ENCODE measurements around the gene TRIM7. TPM values are rescaled to one million over a fixed set of nuclear protein-coding genes. Genes with fewer than 3 reads are reported as not detected.

TRIM7 gene
- total and polyA plus RNA-seq, 9 of the 15 experiments (the other 6 are each of a cell fraction or from before 2014, with no cell fraction given): 2.6 to 14.9 (median 8.9) TPM

- TF ChIP-seq FOSL1 (tag; conservative IDR thresholded peaks at IDR 0.05): no peak
- TF ChIP-seq WHSC1 (IDR thresholded peaks at IDR 0.05; ENCODE audit: low read length): no peak
- no peak for TF ChIP-seq ZNF592 (IDR thresholded peaks at IDR 0.05)
- TF ChIP-seq, protein P1, sequence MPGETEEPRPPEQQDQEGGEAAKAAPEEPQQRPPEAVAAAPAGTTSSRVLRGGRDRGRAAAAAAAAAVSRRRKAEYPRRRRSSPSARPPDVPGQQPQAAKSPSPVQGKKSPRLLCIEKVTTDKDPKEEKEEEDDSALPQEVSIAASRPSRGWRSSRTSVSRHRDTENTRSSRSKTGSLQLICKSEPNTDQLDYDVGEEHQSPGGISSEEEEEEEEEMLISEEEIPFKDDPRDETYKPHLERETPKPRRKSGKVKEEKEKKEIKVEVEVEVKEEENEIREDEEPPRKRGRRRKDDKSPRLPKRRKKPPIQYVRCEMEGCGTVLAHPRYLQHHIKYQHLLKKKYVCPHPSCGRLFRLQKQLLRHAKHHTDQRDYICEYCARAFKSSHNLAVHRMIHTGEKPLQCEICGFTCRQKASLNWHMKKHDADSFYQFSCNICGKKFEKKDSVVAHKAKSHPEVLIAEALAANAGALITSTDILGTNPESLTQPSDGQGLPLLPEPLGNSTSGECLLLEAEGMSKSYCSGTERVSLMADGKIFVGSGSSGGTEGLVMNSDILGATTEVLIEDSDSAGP (CRISPR knock-in tag; IDR thresholded peaks at IDR 0.05): no peak
- TF ChIP-seq, protein P2, sequence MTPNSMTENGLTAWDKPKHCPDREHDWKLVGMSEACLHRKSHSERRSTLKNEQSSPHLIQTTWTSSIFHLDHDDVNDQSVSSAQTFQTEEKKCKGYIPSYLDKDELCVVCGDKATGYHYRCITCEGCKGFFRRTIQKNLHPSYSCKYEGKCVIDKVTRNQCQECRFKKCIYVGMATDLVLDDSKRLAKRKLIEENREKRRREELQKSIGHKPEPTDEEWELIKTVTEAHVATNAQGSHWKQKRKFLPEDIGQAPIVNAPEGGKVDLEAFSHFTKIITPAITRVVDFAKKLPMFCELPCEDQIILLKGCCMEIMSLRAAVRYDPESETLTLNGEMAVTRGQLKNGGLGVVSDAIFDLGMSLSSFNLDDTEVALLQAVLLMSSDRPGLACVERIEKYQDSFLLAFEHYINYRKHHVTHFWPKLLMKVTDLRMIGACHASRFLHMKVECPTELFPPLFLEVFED (CRISPR knock-in tag; conservative IDR thresholded peaks at IDR 0.05): no peak
- no peak for TF ChIP-seq DIDO1 (tag; IDR thresholded peaks at IDR 0.05; ENCODE audit: low read depth)
- TF ChIP-seq ZNF133 (CRISPR knock-in tag; IDR thresholded peaks at IDR 0.05): no peak
- peak; percentile 29; the same call in 1 of the 2 replicates for TF ChIP-seq EP300 (IDR thresholded peaks at IDR 0.05; ENCODE audit: low read length)
- TF ChIP-seq, protein P3, sequence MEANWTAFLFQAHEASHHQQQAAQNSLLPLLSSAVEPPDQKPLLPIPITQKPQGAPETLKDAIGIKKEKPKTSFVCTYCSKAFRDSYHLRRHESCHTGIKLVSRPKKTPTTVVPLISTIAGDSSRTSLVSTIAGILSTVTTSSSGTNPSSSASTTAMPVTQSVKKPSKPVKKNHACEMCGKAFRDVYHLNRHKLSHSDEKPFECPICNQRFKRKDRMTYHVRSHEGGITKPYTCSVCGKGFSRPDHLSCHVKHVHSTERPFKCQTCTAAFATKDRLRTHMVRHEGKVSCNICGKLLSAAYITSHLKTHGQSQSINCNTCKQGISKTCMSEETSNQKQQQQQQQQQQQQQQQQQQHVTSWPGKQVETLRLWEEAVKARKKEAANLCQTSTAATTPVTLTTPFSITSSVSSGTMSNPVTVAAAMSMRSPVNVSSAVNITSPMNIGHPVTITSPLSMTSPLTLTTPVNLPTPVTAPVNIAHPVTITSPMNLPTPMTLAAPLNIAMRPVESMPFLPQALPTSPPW (CRISPR knock-in tag; IDR thresholded peaks at IDR 0.05): peak; percentile 18; the same call in 1 of the 2 replicates
- no peak for TF ChIP-seq ZNF764 (CRISPR knock-in tag; IDR thresholded peaks at IDR 0.05; ENCODE audit: low read depth)
- no peak for TF ChIP-seq NFATC3 (IDR thresholded peaks at IDR 0.05)
- TF ChIP-seq CHD2 (IDR thresholded peaks at IDR 0.05; ENCODE audit: low read depth, low read length): no peak
- TF ChIP-seq LARP7 (IDR thresholded peaks at IDR 0.05): no peak
- TF ChIP-seq SIN3A (IDR thresholded peaks at IDR 0.05; ENCODE audit: borderline replicate concordance in 2 of 2, control insufficient read depth in 1 of 2, low read depth in 2 of 2, low read length in 2 of 2): 0 out of 4 replicates have a peak, but pooled peaks of 1 of the 2 experiments have one; percentile 50
- TF ChIP-seq CBX1 (IDR thresholded peaks at IDR 0.05; ENCODE audit: low read depth): no peak
- TF ChIP-seq ZNF311 (CRISPR knock-in tag; IDR thresholded peaks at IDR 0.05): no peak
- TF ChIP-seq DACH1 (IDR thresholded peaks at IDR 0.05; ENCODE audit: partially characterized antibody): no peak
- no peak for TF ChIP-seq SETDB1 (IDR thresholded peaks at IDR 0.05; ENCODE audit: low read length)
Measured at GRCh38 chr5:181159286-181160151, 45.5 kb downstream of the TRIM7 start (continued).
